HepG2 (cell line): ENCODE measurements around the gene INTS14. TPM values are rescaled to one million over a fixed set of nuclear protein-coding genes. Genes with fewer than 3 reads are reported as not detected.

Experiments
- ATRX ChIP-seq: sonication (generic); formaldehyde crosslinking; IDR thresholded peaks from 2 replicates; pipeline ENCODE4 v1.4.0; 2020; ENCODE audit warnings: missing genetic modification reagents, borderline replicate concordance
- CENPT ChIP-seq: sonication (generic); formaldehyde crosslinking; IDR thresholded peaks from 2 replicates; pipeline ENCODE4 v1.8.0; 2022; ENCODE audit warnings: low read depth, mild to moderate bottlenecking, moderate library complexity, missing genetic modification reagents
- CERS6 ChIP-seq: sonication (generic); formaldehyde crosslinking; IDR thresholded peaks from 2 replicates; pipeline ENCODE4 v1.5.0; 2020; ENCODE audit warnings: missing genetic modification reagents
- CTCF ChIP-seq: sonication (generic); formaldehyde crosslinking; IDR thresholded peaks from 2 replicates; pipeline ENCODE4 v1.5.0; 2020; ENCODE audit warnings: mild to moderate bottlenecking, missing genetic modification reagents, moderate library complexity
- FOXP1 ChIP-seq, 2 experiments: fragments of 450-650 bp in 1 of 2; IDR thresholded peaks; 2 replicates each; pipeline ENCODE4 v1.6.1; 2017 to 2018; ENCODE audit warnings: antibody characterized with exemption in 1 of 2
- GTF3A ChIP-seq: sonication (generic); formaldehyde crosslinking; conservative IDR thresholded peaks from 2 replicates; pipeline ENCODE4 v1.4.0; 2020; ENCODE audit warnings: mild to moderate bottlenecking, missing genetic modification reagents
- HIC2 ChIP-seq: sonication (generic); formaldehyde crosslinking; IDR thresholded peaks from 2 replicates; pipeline ENCODE4 v1.9.0; 2022; ENCODE audit warnings: low read depth, missing genetic modification reagents
- HOXA9 ChIP-seq: sonication (generic); formaldehyde crosslinking; IDR thresholded peaks from 2 replicates; pipeline ENCODE4 v1.8.1; 2022; ENCODE audit warnings: missing genetic modification reagents, mild to moderate bottlenecking, moderate library complexity, borderline replicate concordance
- NFIB ChIP-seq: sonication (generic); formaldehyde crosslinking; IDR thresholded peaks from 2 replicates; pipeline ENCODE4 v1.9.0; 2021; ENCODE audit warnings: missing genetic modification reagents, mild to moderate bottlenecking, borderline replicate concordance
- SMYD3 ChIP-seq: sonication (generic); formaldehyde crosslinking; IDR thresholded peaks from 2 replicates; pipeline ENCODE4 v1.8.1; 2023; ENCODE audit warnings: mild to moderate bottlenecking, missing genetic modification reagents
- THAP8 ChIP-seq: sonication (generic); formaldehyde crosslinking; IDR thresholded peaks from 2 replicates; pipeline ENCODE4 v1.5.1; 2020; ENCODE audit warnings: missing genetic modification reagents, mild to moderate bottlenecking, borderline replicate concordance
- TMF1 ChIP-seq: sonication (generic); formaldehyde crosslinking; IDR thresholded peaks from 2 replicates; pipeline ENCODE4 v1.8.1; 2022; ENCODE audit warnings: low read depth, missing genetic modification reagents
- ZNF136 ChIP-seq: sonication (generic); formaldehyde crosslinking; IDR thresholded peaks from 2 replicates; pipeline ENCODE4 v1.8.1; 2022; ENCODE audit warnings: low read depth, mild to moderate bottlenecking, moderate library complexity, missing genetic modification reagents
- ZNF280D ChIP-seq: sonication (generic); formaldehyde crosslinking; IDR thresholded peaks from 2 replicates; pipeline ENCODE4 v1.5.1; 2020; ENCODE audit warnings: mild to moderate bottlenecking, missing genetic modification reagents
- ZNF605 ChIP-seq: sonication (generic); formaldehyde crosslinking; IDR thresholded peaks from 2 replicates; pipeline ENCODE4 v1.8.0; 2022; ENCODE audit warnings: mild to moderate bottlenecking, missing genetic modification reagents
- ZNF740 ChIP-seq: sonication (generic); formaldehyde crosslinking; IDR thresholded peaks from 2 replicates; pipeline ENCODE4 v1.4.0; 2020; ENCODE audit warnings: missing genetic modification reagents
- ZNF850 ChIP-seq: sonication (generic); formaldehyde crosslinking; conservative IDR thresholded peaks from 2 replicates; pipeline ENCODE4 v1.9.0; 2021; ENCODE audit warnings: mild to moderate bottlenecking, missing genetic modification reagents
- polyA plus RNA-seq, 8 experiments: library from polyadenylated mRNA; depleted of rRNA in 3 of 8; stranded (reverse) in 7 of 8; unstranded in 1 of 8; fragments of >200 nt; fragmentation: Illumina TruSeq in 4 of 8; extraction: Trizol in 4 of 8; gene quantifications; 2 replicates each; pipeline versions ENCODE4 v1.2.1 to v1.2.3, GENCODE V29; 2011 to 2016; ENCODE audit warnings: low read depth in 4 of 8, missing spikeins in 1 of 8, mixed read lengths in 1 of 8; ENCODE audit not compliant: insufficient read depth in 1 of 8
- total RNA-seq, 5 experiments: library from RNA; depleted of rRNA; stranded (reverse); fragments of >200 nt; fragmentation: Illumina TruSeq; extraction: Trizol; gene quantifications; 2 replicates each; pipeline ENCODE4 v1.2.3, GENCODE V29; 2016; ENCODE audit warnings: low read depth in 1 of 5

Gene INTS14
- total and polyA plus RNA-seq, 2 of the 13 experiments (the other 11 are each of a cell fraction or from before 2014, with no cell fraction given), result 41.4 to 52.0 TPM

GRCh38 chr15:65530318-65531111, 80.4 kb downstream of the INTS14 start, which contains the start of gene HACD3 (continued):
- TF ChIP-seq ZNF740 (CRISPR knock-in tag), result no peak
- TF ChIP-seq ATRX (CRISPR knock-in tag), result no peak
- TF ChIP-seq SMYD3 (CRISPR knock-in tag), result no peak
- TF ChIP-seq FOXP1 (IDR thresholded peaks at IDR 0.05), result no peak
- TF ChIP-seq FOXP1 (CRISPR knock-in tag; IDR thresholded peaks at IDR 0.05), result no peak
- TF ChIP-seq TMF1 (CRISPR knock-in tag), result peak; percentile 84; the same call in 1 of the 2 replicates
- no peak for TF ChIP-seq HOXA9 (CRISPR knock-in tag)
- peak; percentile 3; the same call in 1 of the 2 replicates for TF ChIP-seq CTCF (CRISPR knock-in tag)
- TF ChIP-seq NFIB (CRISPR knock-in tag), result no peak
- TF ChIP-seq HIC2 (CRISPR knock-in tag), result no peak
- peak; percentile 96 for TF ChIP-seq ZNF605
- TF ChIP-seq ZNF850 (CRISPR knock-in tag), result 0 out of 2 replicates have a peak, but pooled peaks have one; percentile 57
- peak; percentile 56; the same call in 1 of the 2 replicates for TF ChIP-seq THAP8 (CRISPR knock-in tag)
- 0 out of 2 replicates have a peak, but pooled peaks have one; percentile 64 for TF ChIP-seq GTF3A (CRISPR knock-in tag)
- no peak for TF ChIP-seq ZNF136 (CRISPR knock-in tag)
- TF ChIP-seq CERS6 (CRISPR knock-in tag), result 0 out of 2 replicates have a peak, but pooled peaks have one; percentile 29
- no peak; the same call in 1 of the 2 replicates for TF ChIP-seq CENPT (CRISPR knock-in tag)
- 0 out of 2 replicates have a peak, but pooled peaks have one; percentile 44 for TF ChIP-seq ZNF280D (CRISPR knock-in tag)
